ENCODE measurements around the gene TMED8.

The TMED8 gene

GRCh38 chr14:77364146-77364545 lies 12.7 kb downstream of the TMED8 start:
- H3K4me3 ChIP-seq (ENCODE audit: control insufficient read depth, low read depth, low read length) = no peak overlapping the region
- TF ChIP-seq CTCF (conservative IDR thresholded peaks at IDR 0.05; ENCODE audit: control insufficient read depth, insufficient read depth, low read depth, low read length) = no peak
- no peak for DNase-seq (ENCODE audit: low read depth)

GRCh38 chr14:77359626-77360025 lies 17.3 kb downstream of the TMED8 start:
- no peak for DNase-seq (ENCODE audit: low read depth)
- no peak for TF ChIP-seq CTCF (conservative IDR thresholded peaks at IDR 0.05; ENCODE audit: control insufficient read depth, insufficient read depth, low read depth, low read length)
- no peak overlapping the region for H3K4me3 ChIP-seq (ENCODE audit: control insufficient read depth, low read depth, low read length)

DNA sequence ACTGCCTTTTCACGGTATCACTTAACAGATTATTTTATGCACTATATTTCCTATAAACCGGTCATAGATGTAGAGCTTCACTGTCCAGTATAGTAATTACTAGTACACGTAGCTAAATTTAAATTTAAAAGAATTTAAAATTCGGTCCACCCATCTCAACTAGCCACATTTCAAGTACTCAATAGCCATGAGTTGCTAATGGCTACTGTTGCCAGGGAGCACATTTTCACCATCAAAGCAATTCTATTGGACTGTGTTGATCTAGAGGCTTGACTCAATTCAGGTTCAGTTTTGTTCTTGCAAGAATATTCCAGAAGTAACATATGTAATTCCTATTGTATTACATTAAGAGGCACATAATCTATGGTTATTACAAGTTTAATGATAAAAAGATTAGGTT lies 20.0 kb downstream of the TMED8 start:
- H3K4me3 ChIP-seq (ENCODE audit: control insufficient read depth, low read depth, low read length) = no peak overlapping the region
- DNase-seq (ENCODE audit: low read depth) = no peak
- TF ChIP-seq CTCF (conservative IDR thresholded peaks at IDR 0.05; ENCODE audit: control insufficient read depth, insufficient read depth, low read depth, low read length) = no peak

GRCh38 chr14:77355811-77356210 lies 21.1 kb downstream of the TMED8 start:
- DNase-seq (ENCODE audit: low read depth) = no peak
- TF ChIP-seq CTCF (conservative IDR thresholded peaks at IDR 0.05; ENCODE audit: control insufficient read depth, insufficient read depth, low read depth, low read length) = no peak
- H3K4me3 ChIP-seq (ENCODE audit: control insufficient read depth, low read depth, low read length) = no peak overlapping the region

GRCh38 chr14:77353469-77354141 lies 23.3 kb downstream of the TMED8 start:
- no peak overlapping the region for H3K4me3 ChIP-seq (ENCODE audit: control insufficient read depth, low read depth, low read length)
- no peak for DNase-seq (ENCODE audit: low read depth)
- no peak for TF ChIP-seq CTCF (conservative IDR thresholded peaks at IDR 0.05; ENCODE audit: control insufficient read depth, insufficient read depth, low read depth, low read length)

DNA sequence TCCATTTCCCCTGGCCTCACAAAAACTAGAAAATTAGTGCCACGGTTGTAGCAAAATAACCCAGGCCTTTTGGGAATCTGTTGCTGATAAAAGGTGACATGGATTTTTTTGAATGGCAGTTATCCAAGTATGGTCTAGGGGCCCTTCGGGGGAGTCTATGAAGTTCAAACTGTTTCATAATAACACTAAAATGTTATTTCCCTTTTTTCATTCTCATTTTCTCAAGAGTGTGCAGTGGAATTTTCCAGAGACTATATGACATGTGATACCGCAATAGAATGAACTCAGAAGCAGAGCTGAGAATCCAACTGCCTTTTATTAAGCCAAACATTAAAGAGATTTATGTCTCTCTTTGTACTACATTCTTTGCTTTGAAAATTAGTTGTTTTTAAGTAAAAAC lies 29.1 kb downstream of the TMED8 start:
- no peak overlapping the region for H3K4me3 ChIP-seq (ENCODE audit: control insufficient read depth, low read depth, low read length)
- TF ChIP-seq CTCF (conservative IDR thresholded peaks at IDR 0.05; ENCODE audit: control insufficient read depth, insufficient read depth, low read depth, low read length) = no peak
- no peak for DNase-seq (ENCODE audit: low read depth)

- TF ChIP-seq CTCF (conservative IDR thresholded peaks at IDR 0.05; ENCODE audit: control insufficient read depth, insufficient read depth, low read depth, low read length) = no peak
- no peak overlapping the region for H3K4me3 ChIP-seq (ENCODE audit: control insufficient read depth, low read depth, low read length)
- DNase-seq (ENCODE audit: low read depth) = no peak
Measured at GRCh38 chr14:77346495-77346894, 30.4 kb downstream of the TMED8 start.

All from fibroblast of mammary gland (primary cell).